GM19328 (cell line): ENCODE measurements around the gene FCN1.

Source experiments
- ATAC-seq: cut with Tn5 transposase; IDR thresholded peaks from one replicate; pipeline ENCODE4 v1.9.1; 2021; ENCODE audit warnings: mild to moderate bottlenecking, moderate library complexity; ENCODE audit not compliant: unreplicated experiment

The FCN1 gene

DNA sequence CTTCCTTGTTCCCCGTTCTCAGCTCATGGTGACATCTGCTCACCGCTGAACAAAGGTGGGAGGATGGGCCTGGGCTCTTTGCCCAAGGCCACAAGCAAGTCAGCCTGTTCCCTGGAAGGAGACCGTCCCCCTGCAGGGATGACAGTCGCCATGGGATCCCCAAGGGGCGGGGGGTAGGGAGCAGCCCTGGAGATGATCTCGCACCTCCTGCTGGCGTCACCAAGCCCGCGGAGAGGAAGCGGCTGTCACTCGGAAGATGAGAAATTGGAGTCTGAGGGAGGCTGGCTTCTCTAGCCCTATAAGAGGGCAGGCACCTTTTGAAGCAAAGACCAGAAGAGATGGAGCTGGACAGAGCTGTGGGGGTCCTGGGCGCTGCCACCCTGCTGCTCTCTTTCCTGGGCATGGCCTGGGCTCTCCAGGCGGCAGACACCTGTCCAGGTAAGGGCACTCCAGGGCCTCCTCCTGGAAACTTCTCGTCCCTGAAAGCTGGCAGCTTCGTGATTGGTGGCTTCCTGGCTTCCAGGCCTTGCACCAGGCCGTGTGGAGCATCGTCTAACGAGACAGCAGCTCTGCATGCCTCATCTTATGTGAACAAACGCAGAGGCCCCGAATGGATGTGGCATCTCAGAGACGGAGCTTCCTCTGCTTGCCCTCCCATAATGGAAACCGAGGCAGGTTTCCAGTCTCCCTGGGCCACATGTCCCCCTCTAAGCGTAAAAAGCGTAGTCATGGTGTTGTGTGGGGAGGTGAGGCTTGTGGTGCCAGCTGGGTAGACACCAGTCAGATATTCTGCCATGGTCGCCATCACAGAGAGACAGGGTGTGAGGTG is 37.0 kb downstream of the FCN1 start, which contains the start of gene FCN2:
Gene FCN2, plus strand, starts transcription at position 327 of the 829 bp plus-strand sequence. Its CDS starts 12 bp downstream, at position 339.
- ATAC-seq = no peak

- no peak for ATAC-seq
Measured at GRCh38 chr9:134879664-134880483, 37.8 kb downstream of the FCN1 start.

GRCh38 chr9:134877541-134877940 is 40.2 kb downstream of the FCN1 start:
- ATAC-seq = no peak

DNA sequence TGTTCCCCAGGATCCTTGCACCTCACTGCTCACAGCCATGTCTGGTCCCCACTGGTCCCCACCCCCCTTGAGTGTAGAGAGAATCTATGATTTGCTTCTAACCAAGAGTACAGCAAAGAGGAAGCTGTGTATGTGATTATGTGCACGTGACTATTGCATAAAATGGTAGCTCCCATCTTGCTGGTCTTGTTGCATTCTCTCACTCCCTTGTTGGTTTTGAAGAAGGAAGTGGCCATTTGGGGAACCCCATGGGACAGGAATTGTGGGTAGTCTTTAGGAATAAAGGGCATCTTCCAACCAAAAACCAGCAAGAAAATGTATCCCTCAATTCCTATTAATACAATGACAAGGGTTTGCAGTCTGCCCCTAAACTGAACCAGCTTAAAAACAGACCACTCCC is 42.3 kb downstream of the FCN1 start:
- no peak for ATAC-seq

GRCh38 chr9:134872482-134873231 is 45.1 kb downstream of the FCN1 start:
- ATAC-seq = no peak

DNA sequence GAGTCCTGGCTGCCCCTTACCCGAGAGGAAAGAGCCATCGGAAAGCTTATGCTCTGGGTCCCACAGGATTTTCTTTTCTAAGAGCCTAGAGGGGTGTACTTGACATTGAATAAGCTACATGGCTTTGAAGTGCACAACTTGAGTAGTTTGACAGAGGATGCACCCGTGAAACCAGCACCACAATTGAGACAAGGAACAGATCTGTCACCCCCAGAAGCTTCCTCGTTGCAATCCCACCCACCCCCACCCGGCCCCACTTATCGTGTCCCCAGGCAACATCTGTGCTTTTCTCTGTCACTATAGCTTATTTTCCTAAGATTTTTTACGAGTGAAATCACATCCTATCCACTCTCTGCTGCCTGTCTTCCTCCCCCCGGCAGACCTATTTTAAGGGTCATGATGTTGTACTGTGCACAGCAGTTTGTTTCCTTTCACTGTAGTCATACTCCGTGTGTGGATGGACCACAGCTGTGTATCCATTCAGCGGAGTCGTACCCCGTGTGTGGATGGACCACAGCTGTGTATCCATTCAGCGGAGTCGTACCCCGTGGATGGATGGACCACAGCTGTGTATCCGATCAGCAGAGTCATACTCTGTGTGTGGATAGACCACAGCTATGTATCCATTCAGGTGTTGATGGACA is 45.9 kb downstream of the FCN1 start:
- no peak for ATAC-seq

GRCh38 chr9:134870746-134871662 is 46.7 kb downstream of the FCN1 start:
- no peak for ATAC-seq

DNA sequence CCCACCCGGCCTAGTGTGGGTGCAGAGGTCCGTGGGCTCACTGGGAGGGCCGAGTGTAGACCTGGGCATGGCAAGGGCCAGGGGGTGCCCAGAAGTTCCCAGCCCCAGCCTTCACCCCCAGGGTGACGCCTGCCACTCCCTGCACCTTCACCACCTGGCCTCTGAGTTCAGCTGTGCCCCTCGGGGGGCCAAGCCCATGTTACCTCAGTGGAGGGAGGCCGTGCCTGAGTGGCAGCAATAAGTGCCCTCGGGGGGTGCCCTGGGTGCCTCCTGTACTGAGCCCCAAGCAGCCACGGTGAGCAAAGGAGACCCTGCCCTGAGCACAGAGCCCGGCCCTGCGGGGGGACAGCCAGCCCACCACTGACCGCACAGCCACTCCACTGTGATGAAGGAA is 47.4 kb downstream of the FCN1 start:
- no peak for ATAC-seq

DNA sequence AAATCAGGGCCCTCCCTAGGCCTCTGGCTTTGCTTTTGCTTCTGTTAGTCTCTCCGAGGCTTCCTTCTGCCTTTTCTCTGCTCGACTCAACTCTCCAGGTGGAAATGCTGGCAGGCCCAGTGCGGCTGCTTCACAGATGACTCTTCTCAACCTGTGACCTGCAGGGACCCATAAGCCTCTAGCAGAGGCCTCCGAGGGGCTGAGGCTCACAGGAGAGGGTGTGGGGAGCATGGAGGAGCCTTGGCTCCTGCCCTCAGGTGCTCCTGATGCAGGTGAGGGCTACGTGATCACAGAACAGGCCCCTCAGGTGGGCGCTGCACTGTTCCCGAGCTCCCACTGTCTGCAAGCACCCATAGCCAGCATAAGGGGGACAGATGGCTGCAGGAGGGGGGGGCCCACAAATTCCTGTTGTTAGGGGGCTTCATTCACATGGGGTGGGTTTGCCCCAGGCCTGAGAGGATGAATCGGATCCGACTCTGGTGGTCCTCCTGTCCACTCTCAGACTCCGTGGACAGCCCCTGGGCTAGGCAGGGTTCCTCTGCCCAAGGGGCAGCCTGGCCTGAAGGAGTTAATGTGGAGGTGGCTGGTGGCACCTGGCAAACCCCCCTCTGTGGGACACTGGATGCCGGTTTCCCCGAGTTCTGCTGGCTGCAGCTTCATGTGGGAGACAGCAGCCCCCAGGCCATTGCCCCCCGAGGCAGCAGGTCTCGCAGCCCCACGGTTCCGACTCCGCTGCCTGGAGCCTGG is 48.0 kb downstream of the FCN1 start:
- no peak for ATAC-seq

DNA sequence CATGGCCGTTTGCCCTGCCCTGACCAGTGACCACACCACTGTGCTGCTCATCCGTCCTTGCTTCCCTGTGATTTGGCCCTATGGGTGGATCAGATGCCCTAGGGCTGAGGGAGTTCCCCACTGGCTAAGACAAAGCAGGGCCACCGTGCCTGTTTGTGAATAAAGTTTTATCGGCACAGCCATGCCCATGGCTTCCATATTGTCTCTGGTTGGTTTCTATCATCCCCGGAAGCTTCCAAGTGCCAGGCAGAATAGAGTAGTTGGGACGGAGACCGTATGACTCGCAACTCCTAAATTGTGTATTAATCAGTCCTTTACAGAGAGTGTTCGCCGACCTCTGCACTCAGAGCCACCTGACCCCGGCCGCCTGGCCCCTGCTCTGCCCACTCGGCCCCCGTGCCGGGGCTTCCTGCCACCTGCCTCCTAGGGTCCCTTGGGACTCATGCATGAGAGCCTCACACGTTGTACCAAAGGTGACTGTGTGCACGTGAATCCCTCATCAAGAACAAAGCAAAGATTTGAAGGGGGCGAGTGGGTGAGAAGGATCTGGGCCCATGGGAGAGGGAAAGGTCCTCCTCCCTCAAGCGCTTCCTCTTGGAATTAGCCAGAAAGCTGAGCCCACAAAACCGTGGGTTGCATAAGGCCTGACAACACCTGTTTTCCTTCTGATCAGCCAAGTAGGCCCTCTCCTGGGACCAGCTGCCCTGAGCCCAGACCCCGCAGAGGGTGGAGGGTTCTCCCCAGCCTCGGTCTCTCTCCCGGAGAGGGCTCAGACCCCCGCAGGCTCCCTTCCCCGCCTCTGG is 48.8 kb downstream of the FCN1 start:
- no peak for ATAC-seq

DNA sequence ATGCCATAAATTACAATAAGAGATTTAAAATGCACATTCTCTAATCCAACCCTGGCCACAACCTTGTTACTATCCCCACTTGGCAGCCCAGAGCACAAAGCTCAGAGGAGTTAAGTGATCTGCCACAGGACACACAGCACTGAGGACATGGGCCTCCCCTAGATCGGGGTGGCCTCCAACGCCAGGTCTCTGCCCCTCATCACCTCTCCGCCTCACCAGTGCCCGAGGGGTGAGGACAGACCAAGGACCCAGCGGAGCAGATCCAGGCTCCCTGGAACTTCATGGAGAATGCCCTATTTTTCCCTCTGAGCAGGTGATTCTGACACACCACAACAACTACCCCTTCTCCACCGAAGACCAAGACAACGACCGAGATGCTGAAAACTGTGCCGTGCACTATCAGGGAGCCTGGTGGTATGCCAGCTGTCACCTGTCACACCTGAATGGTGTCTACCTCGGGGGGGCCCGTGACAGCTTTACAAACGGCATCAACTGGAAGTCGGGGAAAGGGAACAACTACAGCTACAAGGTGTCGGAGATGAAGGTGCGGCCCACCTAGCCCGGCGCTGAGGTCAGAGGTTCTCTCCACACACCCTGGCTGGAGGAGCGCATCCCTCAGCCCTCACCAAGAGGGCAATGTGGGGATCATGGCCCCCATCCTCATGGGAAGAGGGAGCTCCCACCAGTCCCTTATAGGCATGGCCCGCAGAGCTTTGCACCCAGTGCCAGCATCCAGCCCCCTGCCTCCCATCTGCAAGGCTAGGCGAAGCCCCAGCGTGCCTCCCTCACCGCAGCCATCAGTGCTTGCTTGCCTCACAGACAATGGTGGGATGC is 49.6 kb downstream of the FCN1 start:
- no peak for ATAC-seq

GRCh38 chr9:134864821-134865190 is 52.9 kb downstream of the FCN1 start:
- ATAC-seq = no peak

DNA sequence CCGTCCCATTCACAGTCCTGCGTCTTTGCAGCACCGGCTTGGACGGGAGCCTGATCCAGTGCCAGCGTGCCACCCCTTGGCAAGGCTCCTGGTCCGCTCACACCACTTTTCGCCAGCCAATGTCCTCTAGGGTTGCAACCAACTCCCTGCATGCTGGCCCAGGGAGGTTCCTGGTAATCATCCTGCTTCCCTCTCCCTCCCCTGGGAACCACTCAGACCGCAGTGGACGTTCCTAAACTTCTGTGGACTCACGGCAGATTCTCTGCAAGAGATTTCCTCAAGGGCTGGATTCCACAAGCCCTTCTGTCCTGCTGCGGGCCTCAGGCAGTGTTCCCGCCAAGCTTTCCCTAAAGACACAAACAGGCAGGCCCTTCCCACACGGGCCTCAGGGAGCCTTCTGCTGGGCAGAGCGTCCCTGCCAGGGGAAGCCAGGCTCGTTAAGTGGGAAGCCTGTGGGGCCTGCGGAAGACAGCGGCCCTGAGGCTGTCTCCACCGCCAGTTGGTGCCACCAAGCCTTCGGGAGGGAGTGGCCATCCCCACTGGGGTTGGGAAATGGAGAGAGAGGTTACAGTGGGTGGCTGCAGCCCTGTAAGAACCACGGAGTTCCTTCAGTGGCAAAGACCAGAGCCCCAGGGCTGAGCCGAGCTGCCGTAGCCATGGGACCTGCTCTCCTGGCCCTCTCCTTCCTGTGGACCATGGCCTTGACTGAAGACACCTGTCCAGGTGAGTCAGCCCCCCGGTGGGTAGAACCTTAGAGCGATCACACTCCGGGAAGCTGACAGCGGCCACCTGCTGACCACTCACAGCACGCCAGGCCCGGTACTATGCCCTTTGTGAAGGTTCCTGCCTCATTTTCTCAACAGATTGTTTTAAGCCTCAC is 53.5 kb downstream of the FCN1 start:
- no peak for ATAC-seq

DNA sequence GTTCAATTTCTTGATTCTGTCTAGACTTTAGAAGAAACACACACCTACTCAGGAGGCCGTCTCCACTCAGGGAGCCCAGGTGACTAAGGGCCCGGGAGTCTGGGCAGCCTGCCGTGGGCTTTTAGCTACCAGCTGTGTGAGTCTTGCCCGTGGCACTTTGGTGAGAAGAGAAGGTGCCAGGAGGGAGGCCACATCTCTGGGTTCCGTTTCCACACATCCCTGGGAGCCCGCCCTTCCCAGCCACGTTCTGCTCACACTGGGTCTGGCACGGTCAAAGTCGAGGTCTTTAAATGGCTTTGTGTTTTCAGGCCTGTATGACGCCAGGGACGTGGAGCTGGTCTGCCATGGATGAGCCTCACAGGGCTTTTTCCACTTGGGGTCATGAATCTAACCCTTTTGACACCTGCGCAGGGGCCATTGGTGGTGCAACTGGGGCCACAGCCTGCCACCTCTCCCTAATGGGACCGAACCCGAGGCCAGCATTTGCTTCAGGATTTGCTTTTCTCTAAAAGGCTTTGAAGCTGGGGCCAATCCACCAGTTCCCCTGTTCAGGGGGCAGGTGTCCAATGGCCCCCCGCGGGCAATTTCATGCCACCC is 54.3 kb downstream of the FCN1 start:
- ATAC-seq = no peak

- ATAC-seq = no peak
Measured at GRCh38 chr9:134861595-134862334, 55.9 kb downstream of the FCN1 start.
